Stimulated activated CD8-positive, alpha-beta memory T cell treated with anti-CD3 and anti-CD28 coated beads, Interleukin-7, amount 100 ng/mL, for 4 hours (primary cell): ENCODE measurements around the gene SPON1.
"Not testable (repeated sequence)": the region's sequence is repeated elsewhere in the genome, so short reads cannot be mapped to it uniquely, and the experiment has no call there.

ENCODE experiments used
- DNase-seq, 2 donors: peaks; one replicate each; pipeline ENCODE4 v3.0.0-alpha.2; 2020; ENCODE audit warnings: low read depth in 2 of 2

SPON1 gene

DNA sequence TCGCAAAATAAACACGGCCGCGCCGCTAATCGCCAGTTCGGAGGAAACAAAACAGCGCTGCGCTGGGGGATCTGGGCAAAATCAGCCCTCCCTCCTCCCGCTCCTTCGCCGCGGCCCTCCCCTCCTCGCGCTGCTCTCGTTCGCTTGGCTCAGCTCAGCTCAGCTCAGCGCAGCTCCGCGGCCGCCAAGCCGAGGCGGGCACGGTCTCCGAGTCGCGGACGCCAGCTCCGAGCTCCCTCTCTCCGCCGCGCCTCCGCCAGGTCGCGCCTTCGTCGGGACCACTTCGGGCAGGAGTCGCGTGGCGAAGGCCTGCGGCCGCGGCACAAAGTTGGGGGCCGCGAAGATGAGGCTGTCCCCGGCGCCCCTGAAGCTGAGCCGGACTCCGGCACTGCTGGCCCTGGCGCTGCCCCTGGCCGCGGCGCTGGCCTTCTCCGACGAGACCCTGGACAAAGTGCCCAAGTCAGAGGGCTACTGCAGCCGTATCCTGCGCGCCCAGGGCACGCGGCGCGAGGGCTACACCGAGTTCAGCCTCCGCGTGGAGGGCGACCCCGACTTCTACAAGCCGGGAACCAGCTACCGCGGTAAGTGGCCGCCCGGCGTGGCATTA is at the start of gene SPON1:
SPON1 (plus strand) TSS at position 162 of the 607 bp plus-strand sequence; CDS start at position 344, 182 bp downstream.
- DNase-seq = peak in 1 of 2 donors; percentile 46

DNA sequence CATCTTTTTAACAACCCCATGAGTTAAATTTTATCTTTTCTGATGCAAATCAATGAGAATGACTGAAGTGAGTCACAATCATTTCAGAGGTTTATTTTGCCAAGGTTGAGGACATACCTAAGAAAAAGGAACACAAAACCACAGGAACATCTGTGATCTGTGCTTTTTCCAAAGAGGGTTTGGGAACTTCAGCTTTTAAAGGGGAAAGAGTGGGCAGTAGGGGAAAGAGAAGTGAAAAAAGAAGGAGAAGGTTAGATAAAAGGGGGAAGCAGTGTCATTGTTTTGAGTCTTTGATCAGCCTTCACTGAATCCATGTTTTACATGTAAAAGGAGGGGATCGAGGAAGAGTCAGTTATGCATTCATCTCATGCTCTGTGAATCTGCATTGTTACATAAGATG is 45.3 kb upstream of the SPON1 start:
- no peak for DNase-seq

DNA sequence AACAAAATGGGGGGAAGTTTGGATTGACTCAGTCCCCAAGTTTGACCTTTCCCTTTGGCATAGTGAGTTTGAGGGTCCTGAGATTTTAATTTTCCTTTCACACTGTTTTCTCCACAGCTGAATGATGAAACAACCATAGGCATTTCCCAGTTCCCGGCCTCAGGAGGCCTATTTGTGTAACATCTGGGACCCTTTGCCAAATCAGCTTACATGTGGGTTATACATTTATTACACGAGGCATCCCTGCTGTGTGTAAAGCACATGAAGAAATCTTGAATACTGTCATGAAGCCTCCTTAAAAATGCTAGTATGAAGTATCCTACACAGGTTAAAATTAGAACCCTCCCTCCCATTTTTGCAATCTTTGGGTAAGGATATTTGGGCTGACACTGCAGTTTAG is 44.6 kb upstream of the SPON1 start:
- no peak for DNase-seq

DNA sequence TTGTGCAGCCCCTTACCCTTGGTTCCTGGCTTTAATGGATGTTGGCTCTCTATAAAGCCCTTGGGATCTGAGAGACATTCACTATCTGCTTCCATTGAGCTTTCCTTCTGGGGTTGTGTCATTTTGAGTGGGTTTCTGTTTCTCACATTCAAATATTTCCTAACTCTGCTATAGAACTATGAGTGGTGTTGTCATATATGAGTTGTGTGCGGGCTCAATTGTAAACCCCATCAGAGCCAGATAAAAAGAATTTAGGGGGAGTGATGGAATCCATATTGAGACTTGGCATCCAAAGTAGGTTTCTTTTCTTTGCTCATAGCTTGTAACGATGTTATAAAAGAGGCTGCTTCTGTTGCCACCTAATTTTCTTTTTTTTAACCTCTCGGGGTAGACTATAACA is 41.8 kb upstream of the SPON1 start:
- no peak for DNase-seq

DNA sequence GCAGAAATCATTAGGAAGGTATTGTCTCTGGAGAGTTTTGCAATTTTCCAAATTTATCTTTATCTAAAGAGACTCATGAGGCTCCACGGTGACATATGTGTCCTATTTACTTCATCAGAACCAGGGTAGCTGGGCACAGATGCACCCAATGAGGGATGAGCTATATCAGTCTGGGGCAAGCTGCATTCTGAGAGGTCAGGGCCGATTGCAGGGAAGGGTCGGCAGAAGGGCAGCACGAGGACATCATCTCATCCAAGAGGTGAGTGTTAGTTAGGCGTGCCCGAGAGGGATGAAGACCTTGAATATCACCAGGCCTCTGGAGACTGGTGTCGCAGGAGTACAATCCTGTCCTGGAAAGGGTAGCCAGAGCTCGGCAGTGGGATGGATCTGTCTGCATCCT is 41.0 kb upstream of the SPON1 start:
- DNase-seq = no peak

DNA sequence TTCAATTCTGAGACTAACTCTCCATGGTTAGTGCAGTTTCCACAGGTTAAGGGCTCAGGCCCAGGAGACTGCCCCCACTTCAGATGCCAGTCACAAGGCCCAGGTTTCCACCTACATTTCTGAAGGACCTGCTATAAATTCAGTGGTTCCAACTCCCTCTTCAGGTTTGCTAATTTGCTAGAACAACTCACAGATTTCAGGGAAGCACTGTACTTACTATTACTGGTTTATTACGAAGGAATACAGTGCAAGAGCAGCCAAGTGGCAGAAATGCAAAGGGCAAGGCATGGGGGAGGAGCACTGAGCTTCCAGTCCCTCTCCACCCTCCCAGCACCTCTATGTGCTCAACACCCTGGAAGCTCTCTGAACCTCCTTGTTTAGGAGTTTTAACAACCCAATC is 39.3 kb upstream of the SPON1 start:
- DNase-seq = no peak

DNA sequence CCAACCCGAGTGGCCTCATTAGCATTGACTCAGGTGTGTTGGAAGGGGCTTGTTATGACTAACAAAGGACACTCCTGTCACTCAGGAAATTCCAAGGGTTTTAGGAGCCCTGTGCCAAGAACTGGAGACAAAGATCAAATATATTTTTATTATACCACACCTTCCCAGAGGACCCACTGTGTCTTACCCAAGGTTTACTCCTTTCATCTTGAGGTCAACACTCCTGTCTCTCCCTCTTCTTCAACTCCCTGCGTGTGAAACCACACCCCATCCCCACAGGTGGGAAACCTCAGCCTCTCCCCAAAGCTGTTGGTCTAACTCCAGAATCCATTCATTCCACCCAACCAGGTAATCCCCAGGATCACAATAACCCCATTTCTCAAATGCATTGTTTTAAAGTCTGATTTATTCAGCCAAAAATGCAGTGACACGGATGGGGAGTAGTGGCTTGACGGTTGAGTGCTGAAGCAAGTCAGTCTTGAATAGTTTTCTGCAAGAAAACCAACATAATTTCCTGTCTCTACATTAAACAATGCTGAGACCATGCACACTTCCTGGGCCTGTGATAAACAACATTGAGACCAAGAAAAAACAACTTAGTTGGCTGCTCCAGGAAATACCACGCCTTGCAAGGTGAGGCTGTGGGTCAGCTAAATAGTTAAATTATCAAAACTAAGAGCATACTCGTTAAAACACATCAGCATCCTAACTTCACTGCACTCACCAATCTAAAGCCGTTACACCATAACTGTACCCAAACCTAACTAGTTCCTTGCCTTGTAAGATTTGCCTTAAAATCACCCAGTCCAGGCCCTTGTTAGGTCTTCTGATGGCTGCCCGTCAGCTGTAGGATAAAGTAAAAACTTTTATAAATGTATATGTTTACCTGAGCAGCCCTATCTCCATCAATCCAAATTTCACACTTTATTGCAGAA is 38.5 kb upstream of the SPON1 start:
- no peak for DNase-seq

DNA sequence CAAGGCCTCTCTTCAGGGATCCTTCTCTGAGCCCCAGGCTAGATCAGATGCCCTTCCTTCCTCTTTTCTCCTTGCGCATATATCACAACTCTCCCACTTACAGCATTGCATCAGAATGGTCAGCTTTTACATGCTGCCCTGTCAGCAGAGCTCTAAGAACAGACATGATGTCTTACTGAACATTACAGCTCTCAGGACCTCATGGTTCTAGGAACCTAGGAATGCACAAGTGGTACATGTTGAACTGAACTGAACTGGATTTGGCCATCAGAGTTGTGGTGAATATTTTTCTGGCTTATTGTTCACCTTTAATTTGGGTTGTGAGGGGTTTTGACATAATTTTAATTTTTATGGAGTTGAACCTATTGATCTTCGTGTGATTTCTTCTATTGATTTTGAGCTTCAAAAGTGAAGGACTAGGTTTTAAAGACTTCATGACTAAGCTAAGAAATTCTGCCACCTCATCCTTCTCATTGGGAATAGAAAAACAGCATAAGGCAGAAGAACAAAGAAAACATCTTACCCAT is 37.7 kb upstream of the SPON1 start:
- no peak for DNase-seq

DNA sequence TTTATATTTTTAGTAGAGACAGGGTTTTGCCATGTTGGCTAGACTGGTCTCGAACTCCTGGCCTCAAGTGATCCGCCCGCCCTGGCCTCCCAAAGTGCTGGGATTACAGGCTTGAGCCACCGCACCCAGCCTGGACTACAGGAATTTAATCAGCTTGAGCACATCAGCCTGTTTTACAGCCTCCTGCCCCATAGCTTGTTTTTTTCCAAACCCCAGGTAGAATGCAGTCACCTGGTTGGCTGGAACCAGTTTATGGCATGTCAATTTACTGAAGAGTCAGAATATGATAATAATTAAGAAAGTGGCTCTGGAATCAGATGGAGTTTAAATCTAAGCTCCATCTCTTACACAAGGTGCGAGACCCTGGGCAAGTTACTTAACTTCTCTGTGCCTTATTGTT is 36.2 kb upstream of the SPON1 start:
- DNase-seq = not testable (repeated sequence)

DNA sequence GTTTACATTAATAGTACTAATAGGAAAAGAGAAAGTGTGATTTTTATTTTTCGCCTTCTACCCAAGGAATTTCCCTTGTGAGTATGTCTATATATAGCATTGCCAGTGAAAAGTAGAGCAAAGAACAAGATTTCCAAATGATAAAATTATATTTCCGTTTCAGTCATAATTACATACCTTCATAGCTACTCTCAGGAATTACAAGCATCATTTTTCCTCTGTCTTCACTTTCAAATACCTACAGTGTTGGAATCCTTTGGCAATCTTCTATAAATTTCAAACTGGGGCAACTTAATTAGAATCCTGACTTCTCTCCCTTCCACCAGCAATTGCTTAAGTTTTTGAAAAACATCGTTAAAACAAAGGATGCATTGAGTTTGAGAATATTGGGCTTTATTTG is 35.5 kb upstream of the SPON1 start:
- DNase-seq = no peak

DNA sequence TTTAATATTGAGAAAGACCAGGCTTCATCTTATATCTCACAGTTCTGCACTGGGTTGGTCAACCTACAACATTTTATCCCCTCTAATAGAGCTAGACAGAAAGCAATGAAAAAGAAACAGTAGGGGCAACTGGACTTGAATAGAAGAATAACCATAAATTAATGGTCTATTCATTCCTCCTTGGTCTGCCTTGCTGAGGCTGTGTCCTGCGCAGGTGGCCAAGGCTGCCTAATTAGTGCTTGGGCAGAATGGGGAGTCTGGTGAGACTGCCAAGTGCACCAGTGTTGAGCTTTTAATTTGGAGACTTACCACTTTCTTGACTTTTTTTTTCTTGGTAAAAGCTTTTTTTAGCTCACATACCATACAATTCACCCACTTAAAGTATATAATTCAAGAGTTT is 35.0 kb upstream of the SPON1 start:
- no peak for DNase-seq

DNA sequence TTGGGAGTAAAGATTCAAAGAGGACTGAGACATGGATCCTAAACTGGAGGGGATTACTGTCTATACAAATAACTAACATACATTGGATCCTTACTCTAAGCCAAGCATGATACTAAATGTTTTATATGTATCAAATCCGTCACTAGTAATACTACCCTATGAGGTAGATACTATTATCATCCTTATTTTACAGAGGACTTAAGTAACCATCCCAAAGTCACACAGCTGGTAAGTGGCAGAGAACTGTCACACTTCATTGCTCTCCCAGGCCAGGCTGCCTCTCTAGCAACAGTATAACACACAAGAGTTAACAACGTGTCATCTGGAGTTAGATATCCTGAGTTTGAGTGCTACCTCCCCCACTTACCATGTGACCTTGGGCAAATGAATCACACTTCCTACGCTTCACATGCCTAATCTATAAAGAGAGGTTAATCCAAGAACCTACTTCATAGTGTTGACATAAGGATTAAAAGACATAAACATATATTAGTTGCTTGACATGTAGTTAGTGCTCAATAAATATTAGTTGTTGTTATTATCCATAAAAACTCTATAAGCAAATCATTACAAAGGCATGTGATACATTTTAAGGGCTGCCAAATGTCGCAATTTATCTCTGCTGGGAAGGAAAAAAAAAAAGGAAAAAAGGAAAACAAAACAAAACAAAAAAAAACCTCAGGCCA is 33.8 kb upstream of the SPON1 start:
- no peak for DNase-seq

DNA sequence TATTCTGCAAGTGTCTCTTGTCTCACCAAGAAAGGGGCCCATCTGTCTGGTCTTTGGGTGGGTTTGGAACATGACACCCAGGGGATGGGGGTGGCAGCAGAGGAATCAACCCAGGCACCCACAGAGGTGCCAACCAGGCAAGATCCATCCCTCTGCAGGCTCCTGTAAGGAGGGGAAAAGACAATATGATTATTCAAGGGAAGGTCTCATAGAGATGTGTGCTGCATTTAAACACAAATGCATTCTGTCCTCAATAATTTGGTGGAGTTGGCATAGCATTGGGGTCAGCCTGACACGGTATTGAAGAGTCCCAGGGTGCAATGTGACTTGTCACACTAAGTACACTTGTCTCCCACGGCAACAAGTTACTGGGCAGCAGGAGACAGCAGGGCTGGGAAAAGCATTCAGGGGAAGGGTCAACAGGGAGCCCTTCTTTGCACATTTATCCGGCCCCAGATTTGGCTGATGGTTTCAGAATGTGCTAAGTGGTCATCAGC is 33.1 kb upstream of the SPON1 start:
- no peak for DNase-seq

DNA sequence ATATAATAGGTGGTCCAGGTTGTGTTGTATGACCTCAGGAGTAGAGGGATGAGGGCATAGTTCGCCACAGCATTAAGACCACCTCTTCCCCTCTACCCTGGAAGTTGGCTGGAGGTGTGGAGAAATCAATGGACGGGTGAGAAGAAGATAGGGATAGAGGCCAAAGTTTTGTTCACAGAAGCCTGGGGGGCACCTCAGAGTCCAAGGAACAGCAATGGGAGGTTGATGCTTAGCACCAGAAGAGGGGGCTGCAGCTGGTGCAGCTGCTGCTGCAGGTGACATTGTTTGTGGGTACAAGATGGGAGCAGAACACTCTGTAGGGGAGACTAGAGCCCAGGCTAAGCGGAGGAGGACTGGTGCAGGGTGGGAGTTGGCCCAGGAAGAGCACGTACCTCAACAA is 31.2 kb upstream of the SPON1 start:
- DNase-seq = no peak

DNA sequence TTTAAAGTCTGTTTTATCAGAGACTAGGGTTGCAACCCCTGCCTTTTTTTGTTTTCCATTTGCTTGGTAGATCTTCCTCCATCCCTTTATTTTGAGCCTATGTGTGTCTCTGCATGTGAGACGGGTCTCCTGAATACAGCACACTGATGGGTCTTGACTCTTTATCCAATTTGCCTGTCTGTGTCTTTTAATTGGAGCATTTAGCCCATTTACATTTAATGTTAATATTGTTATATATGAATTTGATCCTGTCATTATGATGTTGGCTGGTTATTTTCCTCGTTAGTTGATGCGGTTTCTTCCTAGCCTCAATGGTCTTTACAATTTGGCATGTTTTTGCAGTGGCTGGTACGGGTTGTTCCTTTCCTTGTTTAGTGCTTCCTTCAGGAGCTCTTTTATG is 25.4 kb upstream of the SPON1 start:
- not testable (repeated sequence) for DNase-seq

DNA sequence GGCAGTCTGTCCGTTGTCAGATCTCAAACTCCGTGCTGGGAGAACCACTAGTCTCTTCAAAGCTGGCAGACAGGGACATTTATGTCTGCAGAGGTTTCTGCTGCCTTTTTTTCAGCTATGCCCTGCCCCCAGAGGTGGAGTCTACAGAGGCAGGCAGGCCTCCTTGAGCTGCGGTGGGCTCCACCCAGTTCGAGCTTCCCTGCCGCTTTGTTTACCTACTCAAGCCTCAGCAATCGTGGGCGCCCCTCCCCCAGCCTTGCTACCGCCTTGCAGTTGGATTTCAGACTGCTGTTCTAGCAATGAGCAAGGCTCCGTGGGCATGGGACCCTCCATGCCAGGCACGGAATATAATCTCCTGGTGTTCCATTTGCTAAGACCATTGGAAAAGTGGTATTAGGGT is 23.7 kb upstream of the SPON1 start:
- not testable (repeated sequence) for DNase-seq

DNA sequence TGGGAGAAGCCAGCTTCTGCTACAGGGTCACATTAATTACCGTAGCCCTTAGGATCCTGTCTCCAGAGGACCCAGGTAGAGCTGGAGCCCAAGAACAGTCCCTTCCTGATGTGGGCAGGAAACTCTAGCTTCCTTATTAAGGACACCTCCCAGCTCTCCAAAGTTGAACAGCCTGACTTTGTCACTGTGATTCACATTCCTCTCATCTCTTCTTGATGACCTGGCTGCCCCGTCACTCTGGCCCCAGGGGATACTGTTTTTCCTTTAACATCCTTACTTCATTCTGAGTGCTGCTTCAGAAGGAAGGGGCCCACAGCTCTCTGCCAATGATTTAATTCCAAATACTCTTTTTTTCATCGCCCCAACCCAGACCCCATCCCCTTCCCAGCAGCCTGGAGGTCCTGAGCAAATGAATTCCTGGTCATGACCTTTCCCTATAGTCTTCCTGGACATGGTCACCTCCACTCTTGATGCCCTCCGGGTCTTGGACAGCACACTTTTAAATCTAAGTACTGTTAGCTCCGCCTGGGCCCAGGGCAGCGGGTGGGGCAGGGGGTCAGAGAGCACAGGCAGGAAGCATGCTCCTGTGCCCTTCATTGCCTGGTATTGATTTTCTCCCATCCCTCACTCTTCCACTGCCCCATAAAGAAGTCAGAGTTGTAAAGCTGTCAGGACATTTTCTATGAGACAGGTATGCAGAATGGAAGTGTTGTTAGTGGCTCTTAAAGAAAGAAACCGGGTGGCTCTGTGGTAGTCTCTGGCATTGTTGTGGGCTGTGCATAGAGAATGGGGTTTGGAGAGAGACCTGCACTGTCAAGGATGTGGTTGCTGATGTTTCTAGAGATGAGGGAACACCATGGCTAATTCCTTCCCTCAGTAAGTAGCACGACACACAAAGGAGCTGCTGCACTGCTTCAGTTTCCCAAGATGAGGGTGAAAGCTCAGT is 22.3 kb upstream of the SPON1 start:
- DNase-seq = no peak

DNA sequence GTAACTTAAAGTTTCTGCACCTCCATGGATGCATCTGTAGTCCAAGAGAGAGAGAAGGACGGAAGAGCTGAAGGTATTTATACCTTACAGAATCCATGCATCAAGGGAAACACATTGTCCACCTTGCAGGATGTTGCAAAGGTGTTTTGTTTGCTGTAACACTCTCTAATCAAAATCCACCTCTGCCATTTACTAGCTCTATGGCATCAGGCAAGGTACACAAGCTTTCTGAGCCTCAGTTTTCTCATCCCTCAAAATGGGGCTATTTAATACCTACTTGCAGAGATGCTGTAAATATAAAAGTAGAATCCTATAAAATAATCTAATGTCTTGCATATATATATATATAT is 21.6 kb upstream of the SPON1 start:
- no peak for DNase-seq

DNA sequence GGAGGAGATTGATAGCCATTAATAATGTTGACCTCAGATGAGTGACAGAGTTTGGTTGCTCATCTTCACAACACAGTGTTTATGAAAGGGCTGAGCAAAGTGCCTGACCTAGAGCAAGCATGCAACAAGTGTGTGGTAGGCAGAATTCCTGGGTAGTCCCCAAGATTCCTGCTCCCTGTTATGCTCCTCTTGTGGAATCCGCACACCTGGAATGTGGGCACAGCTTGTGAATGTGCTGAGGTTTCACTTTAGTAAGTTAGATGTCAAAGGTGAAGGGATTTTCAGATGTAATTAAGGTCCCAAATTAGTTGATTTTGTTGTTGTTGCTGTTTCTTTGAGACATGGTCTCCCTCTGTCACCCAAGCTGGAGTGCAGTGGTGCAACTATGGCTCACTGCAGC is 20.7 kb upstream of the SPON1 start:
- DNase-seq = no peak

DNA sequence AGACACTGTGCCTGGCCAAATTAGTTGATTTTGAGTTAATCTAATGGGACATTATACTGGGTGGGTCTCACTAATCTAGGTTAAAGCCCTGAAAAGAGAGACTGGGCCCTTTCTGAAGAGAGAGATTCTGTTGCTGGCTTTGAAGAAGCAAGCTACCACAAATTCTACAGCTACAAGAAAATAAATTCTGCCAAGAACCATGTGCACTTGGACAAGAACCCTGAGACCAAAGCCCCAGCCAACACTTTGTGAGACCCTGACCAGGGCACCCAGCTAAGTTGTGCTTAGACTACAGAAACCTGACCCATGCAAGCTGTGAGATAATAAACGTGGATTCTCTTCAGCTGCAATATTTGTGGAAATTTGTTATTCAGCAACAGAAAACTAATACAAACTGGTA is 20.1 kb upstream of the SPON1 start:
- no peak for DNase-seq

DNA sequence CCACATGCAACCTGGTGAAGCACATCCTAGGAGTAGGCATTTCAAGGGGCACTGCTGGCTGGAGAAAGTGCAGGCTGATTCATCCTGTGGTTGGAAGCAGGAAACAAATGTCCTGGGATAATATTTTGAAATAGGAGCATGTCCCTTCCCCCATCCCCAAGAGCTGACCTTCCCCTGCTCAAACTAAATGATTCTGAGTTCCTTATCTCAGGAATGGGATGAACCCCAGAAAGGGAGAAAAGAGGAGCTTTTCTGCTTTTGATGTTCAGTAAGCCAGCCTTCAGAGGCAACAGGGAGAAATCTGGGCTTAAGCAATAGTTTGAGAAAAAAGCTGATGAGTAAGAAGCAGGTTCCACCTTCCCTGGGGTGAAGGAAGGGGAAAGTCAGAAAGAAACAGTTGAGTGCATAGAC is 19.5 kb upstream of the SPON1 start:
- DNase-seq = no peak
